Measurements from ENCODE around the gene FAM170B.

DNA sequence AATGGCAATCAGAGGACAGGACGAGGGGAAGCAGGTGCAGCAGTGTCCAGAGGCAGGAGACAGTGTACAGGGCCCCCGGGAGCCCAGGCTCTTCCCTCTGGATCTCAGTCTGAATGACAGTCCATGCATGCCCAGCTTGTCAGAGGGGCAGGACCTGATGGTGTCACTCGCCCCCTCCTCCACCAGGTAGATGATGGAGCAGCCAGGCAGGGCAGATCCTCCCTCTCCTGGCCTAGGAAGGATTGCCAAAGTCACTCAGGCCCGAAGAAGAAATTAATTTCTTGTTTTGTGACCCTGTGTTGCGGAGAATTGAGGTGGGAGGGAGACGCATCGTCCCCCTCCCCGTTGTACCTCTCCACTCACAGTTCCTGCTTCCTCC lies 22.5 kb downstream of the FAM170B start:
- TF ChIP-seq, protein P1, sequence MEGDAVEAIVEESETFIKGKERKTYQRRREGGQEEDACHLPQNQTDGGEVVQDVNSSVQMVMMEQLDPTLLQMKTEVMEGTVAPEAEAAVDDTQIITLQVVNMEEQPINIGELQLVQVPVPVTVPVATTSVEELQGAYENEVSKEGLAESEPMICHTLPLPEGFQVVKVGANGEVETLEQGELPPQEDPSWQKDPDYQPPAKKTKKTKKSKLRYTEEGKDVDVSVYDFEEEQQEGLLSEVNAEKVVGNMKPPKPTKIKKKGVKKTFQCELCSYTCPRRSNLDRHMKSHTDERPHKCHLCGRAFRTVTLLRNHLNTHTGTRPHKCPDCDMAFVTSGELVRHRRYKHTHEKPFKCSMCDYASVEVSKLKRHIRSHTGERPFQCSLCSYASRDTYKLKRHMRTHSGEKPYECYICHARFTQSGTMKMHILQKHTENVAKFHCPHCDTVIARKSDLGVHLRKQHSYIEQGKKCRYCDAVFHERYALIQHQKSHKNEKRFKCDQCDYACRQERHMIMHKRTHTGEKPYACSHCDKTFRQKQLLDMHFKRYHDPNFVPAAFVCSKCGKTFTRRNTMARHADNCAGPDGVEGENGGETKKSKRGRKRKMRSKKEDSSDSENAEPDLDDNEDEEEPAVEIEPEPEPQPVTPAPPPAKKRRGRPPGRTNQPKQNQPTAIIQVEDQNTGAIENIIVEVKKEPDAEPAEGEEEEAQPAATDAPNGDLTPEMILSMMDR (IDR thresholded peaks at IDR 0.05) = no peak
- TF ChIP-seq EP300 (IDR thresholded peaks at IDR 0.05) (no peak), POLR2A (IDR thresholded peaks at IDR 0.05) (no peak), POLR2AphosphoS5 (IDR thresholded peaks at IDR 0.05) (no peak)
